Transverse colon (tissue), 4 donors: ENCODE results near the gene EMP3. TPM values are rescaled to one million over a fixed set of nuclear protein-coding genes. Genes with fewer than 3 reads are reported as not detected.
"Not testable (repeated sequence)": the region's sequence is repeated elsewhere in the genome, so short reads cannot be mapped to it uniquely, and the experiment has no call there.

Source experiments
- DNase-seq: peaks from one replicate; pipeline ENCODE4 v3.0.0-alpha.2; 2019
- H3K27ac ChIP-seq, 4 donors: fragments of 200-600 bp; sonication (generic); 2 replicates each; pipeline ENCODE4 v1.5.1; 2016 to 2018; ENCODE audit warnings: inconsistent platforms in 4 of 4
- H3K27me3 ChIP-seq: fragments of 200-600 bp; sonication (generic); 2 replicates; pipeline ENCODE4 v1.5.1; 2017; ENCODE audit warnings: inconsistent platforms
- H3K36me3 ChIP-seq, 4 donors: fragments of 200-600 bp; sonication (generic); 2 replicates each; pipeline ENCODE4 v1.5.1; 2017 to 2019; ENCODE audit warnings: inconsistent platforms in 4 of 4
- H3K4me1 ChIP-seq, 4 donors: fragments of 200-600 bp; sonication (generic); 2 replicates each; pipeline ENCODE4 v1.5.1; 2017 to 2020; ENCODE audit warnings: inconsistent platforms in 4 of 4
- H3K4me3 ChIP-seq, 4 donors: fragments of 200-600 bp; sonication (generic); 1 replicate in 1 of 4; 2 replicates in 3 of 4; pipeline versions ENCODE4 v1.5.1 to v1.6.1; 2017 to 2019; ENCODE audit warnings: inconsistent platforms in 4 of 4
- H3K9me3 ChIP-seq, 2 donors: fragments of 200-600 bp; sonication (generic); 2 replicates each; pipeline ENCODE4 v1.5.1; 2017 to 2019; ENCODE audit warnings: inconsistent platforms in 2 of 2
- EP300 ChIP-seq: sonication (generic); formaldehyde crosslinking; IDR thresholded peaks from one replicate; pipeline ENCODE4 v1.6.1; 2017; ENCODE audit warnings: antibody characterized with exemption, low read depth
- POLR2A ChIP-seq: fragments of 450-650 bp; IDR thresholded peaks from one replicate; pipeline ENCODE4 v1.6.1; 2016; ENCODE audit warnings: antibody characterized with exemption, mild to moderate bottlenecking, moderate library complexity
- POLR2AphosphoS5 ChIP-seq, 3 donors: sonication (generic); formaldehyde crosslinking; IDR thresholded peaks; one replicate each; pipeline ENCODE4 v1.6.1; 2016; ENCODE audit warnings: antibody characterized with exemption in 3 of 3
- WGBS, 2 donors: methylation state at CpG; one replicate each; pipeline ENCODE4 v1.1.5; 2018; ENCODE audit warnings: low coverage in 1 of 2; 5-methylcytosine and 5-hydroxymethylcytosine counted together
- in situ Hi-C, 4 donors: fragments of 200-750 bp; cut with MboI; loops; one replicate each; pipeline versions ENCODE4 v1.15.0 to v1.15.1; 2017; ENCODE audit warnings: low sequenced_read_pairs in 3 of 4, low pct_ligation_motif_present in 1 of 4, low pct_unique_long_range_greater_than_20kb in 1 of 4
- intact Hi-C: fragments of 100-400 bp; cut with DNase I; formaldehyde crosslinking; loops from one replicate; pipeline ENCODE4 v1.15.1; 2023; ENCODE audit warnings: low total_unique reads
- total RNA-seq, 4 donors: library from RNA; depleted of rRNA; stranded (reverse); fragments of >200 nt; gene quantifications; one replicate each; pipeline ENCODE4 v1.1.0, GENCODE V29; 2016
- TF ChIP-seq, protein P1 (sequence below), 5 experiments: fragments of 200-600 bp in 3 of 5; fragments of 450-650 bp in 2 of 5; sonication (generic) in 3 of 5; IDR thresholded peaks; 1 replicate in 2 of 5; 2 replicates in 3 of 5; pipeline ENCODE4 v1.5.1; 2016 to 2017; ENCODE audit warnings: antibody characterized with exemption in 5 of 5, inconsistent platforms in 3 of 5, mild to moderate bottlenecking in 2 of 5, moderate library complexity in 1 of 5

Gene EMP3
- total RNA-seq, 4 donors from 2014 or later, result 5.2 to 14.3 (median 12.0) TPM

DNA sequence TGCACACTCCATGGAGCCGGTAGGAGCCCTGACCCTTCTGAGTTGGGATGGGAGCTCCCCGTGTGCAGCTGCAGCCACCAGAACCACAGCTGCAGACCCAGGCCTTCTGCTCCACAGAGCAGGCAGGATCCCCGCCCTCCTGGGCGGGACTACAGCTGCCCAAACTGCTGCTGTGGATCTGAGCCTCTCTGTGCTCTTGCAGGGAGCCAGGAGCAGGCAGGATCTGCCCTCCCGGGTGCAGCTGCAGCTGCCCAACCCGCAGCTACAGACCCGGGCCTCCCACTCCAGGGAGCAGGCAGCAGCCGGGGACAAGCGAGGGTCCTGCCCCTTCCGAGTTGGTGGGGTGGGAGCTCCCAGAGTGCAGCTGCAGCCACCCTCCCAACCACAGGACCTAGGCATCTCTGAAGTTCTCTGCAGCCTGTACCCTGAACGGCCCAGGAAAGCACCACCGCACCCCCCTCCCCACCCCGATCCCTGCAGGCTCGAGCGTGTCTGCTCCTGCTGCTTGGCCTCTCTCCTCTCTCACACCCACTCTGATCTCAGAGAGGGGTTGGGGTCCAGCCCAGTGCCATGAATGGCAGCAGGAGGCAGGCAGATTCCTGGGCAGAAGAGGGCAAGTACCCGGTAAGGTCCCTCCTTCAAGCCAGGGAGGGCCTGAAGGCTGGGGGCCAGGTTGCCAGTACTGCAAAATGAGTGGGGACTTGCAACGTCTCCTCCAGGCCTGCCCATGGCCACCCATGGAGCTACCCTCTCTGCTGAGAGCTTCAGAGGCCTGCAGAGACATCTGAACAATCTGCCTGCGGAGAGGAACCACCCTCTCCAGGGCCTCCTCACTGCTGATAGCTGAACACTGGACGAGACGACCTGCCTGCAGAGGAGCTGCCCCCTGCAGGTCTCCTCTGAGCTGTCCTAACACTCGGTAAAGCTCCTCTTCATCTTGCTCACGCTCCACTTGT is 16.4 kb upstream of the EMP3 start:
- in situ Hi-C loops, result loop anchor here in 1 of 4 donors (25.0 kb wide), 1 partner anchor 278 kb away; no protein-coding TSS in a partner anchor
- intact Hi-C loops, result no loop called here
- DNase-seq, result no peak
- WGBS, 2 donors, result 20 to 52% methylated on average over 1 to 22 of the region's 22 CpGs
- no peaks in the 10 kb centered on the region for H3K36me3 ChIP-seq
- TF ChIP-seq POLR2AphosphoS5 (IDR thresholded peaks at IDR 0.05) (no peak), EP300 (no peak), POLR2A (no peak)
- TF ChIP-seq, protein P1, sequence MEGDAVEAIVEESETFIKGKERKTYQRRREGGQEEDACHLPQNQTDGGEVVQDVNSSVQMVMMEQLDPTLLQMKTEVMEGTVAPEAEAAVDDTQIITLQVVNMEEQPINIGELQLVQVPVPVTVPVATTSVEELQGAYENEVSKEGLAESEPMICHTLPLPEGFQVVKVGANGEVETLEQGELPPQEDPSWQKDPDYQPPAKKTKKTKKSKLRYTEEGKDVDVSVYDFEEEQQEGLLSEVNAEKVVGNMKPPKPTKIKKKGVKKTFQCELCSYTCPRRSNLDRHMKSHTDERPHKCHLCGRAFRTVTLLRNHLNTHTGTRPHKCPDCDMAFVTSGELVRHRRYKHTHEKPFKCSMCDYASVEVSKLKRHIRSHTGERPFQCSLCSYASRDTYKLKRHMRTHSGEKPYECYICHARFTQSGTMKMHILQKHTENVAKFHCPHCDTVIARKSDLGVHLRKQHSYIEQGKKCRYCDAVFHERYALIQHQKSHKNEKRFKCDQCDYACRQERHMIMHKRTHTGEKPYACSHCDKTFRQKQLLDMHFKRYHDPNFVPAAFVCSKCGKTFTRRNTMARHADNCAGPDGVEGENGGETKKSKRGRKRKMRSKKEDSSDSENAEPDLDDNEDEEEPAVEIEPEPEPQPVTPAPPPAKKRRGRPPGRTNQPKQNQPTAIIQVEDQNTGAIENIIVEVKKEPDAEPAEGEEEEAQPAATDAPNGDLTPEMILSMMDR (IDR thresholded peaks at IDR 0.05), result no peak
- H3K9me3 ChIP-seq, result no peaks in the 10 kb centered on the region
- H3K27me3 ChIP-seq, result no peaks in the 10 kb centered on the region
- no peaks in the 10 kb centered on the region for H3K4me1 ChIP-seq
- H3K4me3 ChIP-seq, result no peak overlapping the region
- no peak overlapping the region for H3K27ac ChIP-seq

DNA sequence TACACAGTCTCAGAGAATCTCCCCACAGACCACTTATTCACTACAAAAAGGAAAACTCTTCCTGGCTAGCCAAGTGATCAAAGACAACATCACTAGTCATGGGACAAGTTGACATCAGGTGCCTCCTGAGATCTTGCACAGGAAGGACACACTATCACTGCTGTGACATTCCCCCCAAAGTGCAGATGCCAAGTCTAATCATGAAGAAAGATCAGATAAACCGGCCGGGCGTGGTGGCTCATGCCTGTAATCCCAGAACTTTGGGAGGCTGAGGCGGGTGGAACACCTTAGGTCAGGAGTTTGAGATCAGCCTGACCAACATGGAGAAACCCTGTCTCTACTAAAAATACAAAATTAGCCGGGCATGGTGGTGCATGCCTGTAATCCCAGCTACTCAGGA is 15.6 kb upstream of the EMP3 start:
- DNase-seq, intact Hi-C loops, H3K4me3 ChIP-seq, H3K27me3 ChIP-seq, H3K9me3 ChIP-seq, H3K36me3 ChIP-seq, H3K4me1 ChIP-seq: not testable (repeated sequence)
- 86% methylated on average over 5 of the region's 5 CpGs; no CpG with 5 or more reads in 1 of the 2 donors for WGBS, 2 donors
- H3K27ac ChIP-seq, result peak overlapping the region in 1 of 4 donors; percentile 17
- in situ Hi-C loops, result loop anchor here in 1 of 4 donors (25.0 kb wide), 1 partner anchor 278 kb away; no protein-coding TSS in a partner anchor

DNA sequence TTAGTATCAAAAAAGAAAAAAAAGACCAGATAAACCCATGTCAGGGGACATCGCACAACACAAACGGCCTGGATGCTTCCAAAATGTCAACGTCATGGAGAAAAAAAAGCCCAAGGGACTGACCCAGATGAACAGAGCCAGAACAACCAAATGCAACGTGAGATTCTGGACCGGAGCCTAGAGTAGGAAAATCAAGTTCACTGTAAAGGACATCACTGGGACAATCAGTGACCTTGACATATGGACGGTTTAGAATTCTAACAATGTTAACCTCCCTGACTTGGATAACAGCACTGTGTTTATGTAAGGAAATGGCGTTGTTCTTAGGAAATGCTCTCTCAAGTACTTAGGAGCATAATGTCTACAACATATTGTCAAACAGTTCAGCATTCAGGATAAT is 15.1 kb upstream of the EMP3 start:
- H3K36me3 ChIP-seq, result no peaks in the 10 kb centered on the region
- H3K4me1 ChIP-seq, result no peaks in the 10 kb centered on the region
- 44 to 67% methylated on average over 2 to 7 of the region's 7 CpGs for WGBS, 2 donors
- TF ChIP-seq POLR2A, result no peak
- TF ChIP-seq, protein P1 (IDR thresholded peaks at IDR 0.05), result no peak
- TF ChIP-seq EP300, result no peak
- TF ChIP-seq POLR2AphosphoS5 (IDR thresholded peaks at IDR 0.05), result no peak
- no peak overlapping the region for H3K4me3 ChIP-seq
- peak overlapping the region in 1 of 4 donors; percentile 17 for H3K27ac ChIP-seq
- DNase-seq, result no peak
- intact Hi-C loops (no loop called here), in situ Hi-C loops (loop anchor here in 1 of 4 donors (25.0 kb wide), 1 partner anchor 277 kb away; no protein-coding TSS in a partner anchor)
- H3K27me3 ChIP-seq, result no peaks in the 10 kb centered on the region
- H3K9me3 ChIP-seq, result no peaks in the 10 kb centered on the region

DNA sequence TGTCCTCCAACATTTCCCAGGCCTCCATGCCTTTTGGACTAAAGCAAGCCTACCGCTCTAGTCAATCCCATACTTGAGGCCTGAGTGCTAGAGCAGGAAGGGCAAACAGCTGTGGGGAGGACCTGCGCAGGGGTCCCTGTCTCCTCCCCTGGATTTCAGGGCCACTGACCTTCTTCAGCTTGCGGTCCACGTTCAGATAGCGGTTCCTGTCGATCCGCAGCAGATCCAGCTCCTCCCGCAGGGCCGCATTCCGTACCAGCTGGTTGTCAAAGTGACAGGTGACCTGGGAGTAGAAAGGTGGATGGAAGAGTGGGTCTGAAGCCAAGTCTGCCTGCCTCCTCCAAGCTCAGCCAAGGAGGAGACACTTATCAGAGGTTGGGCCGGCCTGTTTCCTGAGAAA is 14.0 kb upstream of the EMP3 start:
- WGBS, 2 donors, result 92% methylated on average over 11 of the region's 11 CpGs; no CpG with 5 or more reads in 1 of the 2 donors
- Histone ChIP-seq H3K27ac (no peak overlapping the region), H3K9me3 (no peaks in the 10 kb centered on the region), H3K4me1 (no peaks in the 10 kb centered on the region), H3K4me3 (no peak overlapping the region), H3K27me3 (no peaks in the 10 kb centered on the region), H3K36me3 (no peaks in the 10 kb centered on the region)
- no peak for DNase-seq
- in situ Hi-C loops, result loop anchor here in 1 of 4 donors (25.0 kb wide), 1 partner anchor 276 kb away; no protein-coding TSS in a partner anchor
- intact Hi-C loops, result no loop called here
- TF ChIP-seq, protein P1 (IDR thresholded peaks at IDR 0.05), result no peak
- no peak for TF ChIP-seq EP300
- no peak for TF ChIP-seq POLR2AphosphoS5 (IDR thresholded peaks at IDR 0.05)
- TF ChIP-seq POLR2A, result no peak
